Body of pancreas (tissue), 4 donors: Measurements from ENCODE around the gene DTNA. TPM values are rescaled to one million over a fixed set of nuclear protein-coding genes. Genes with fewer than 3 reads are reported as not detected.

Source experiments
- ATAC-seq: fragments of 150-250 bp; one replicate; pipeline ENCODE4 v1.9.1; 2016
- DNase-seq, 4 donors: peaks; one replicate each; pipeline ENCODE4 v3.0.0-alpha.2; 2019
- H3K27ac ChIP-seq, 4 donors: fragments of 200-600 bp; sonication (generic); 1 replicate in 3 of 4; 2 replicates in 1 of 4; pipeline versions ENCODE4 v1.5.1 to v1.6.1; 2016 to 2019; ENCODE audit warnings: mild to moderate bottlenecking in 1 of 4, mixed read lengths in 1 of 4, moderate library complexity in 1 of 4
- H3K27me3 ChIP-seq, 2 donors: fragments of 200-600 bp; sonication (generic); one replicate each; pipeline ENCODE4 v1.6.0; 2016; ENCODE audit warnings: mild to moderate bottlenecking in 1 of 2
- H3K36me3 ChIP-seq, 2 donors: fragments of 200-600 bp; sonication (generic); replicated peaks in 1 of 2; 2 replicates each; pipeline ENCODE4 v1.5.1; 2016; ENCODE audit warnings: low read depth in 2 of 2; ENCODE audit not compliant: insufficient read depth in 1 of 2
- H3K4me1 ChIP-seq: fragments of 200-600 bp; sonication (generic); one replicate; pipeline ENCODE4 v1.6.0; 2016
- H3K4me3 ChIP-seq, 2 donors: fragments of 200-600 bp; sonication (generic); 1 replicate in 1 of 2; 2 replicates in 1 of 2; pipeline ENCODE4 v1.5.1; 2016 to 2019
- H3K9me3 ChIP-seq, 3 donors: fragments of 200-600 bp; sonication (generic); 1 replicate in 2 of 3; 2 replicates in 1 of 3; pipeline ENCODE4 v1.5.1; 2016
- POLR2A ChIP-seq, 3 donors: fragments of 450-650 bp; IDR thresholded peaks; one replicate each; pipeline ENCODE4 v1.6.1; 2016; ENCODE audit warnings: antibody characterized with exemption in 3 of 3, mild to moderate bottlenecking in 2 of 3
- WGBS, 2 donors: methylation state at CpG; one replicate each; pipeline ENCODE4 v1.1.5; 2017; 5-methylcytosine and 5-hydroxymethylcytosine counted together
- intact Hi-C: fragments of 100-400 bp; cut with DNase I; formaldehyde crosslinking; loops from one replicate; pipeline ENCODE4 v1.15.1; 2023
- total RNA-seq, 2 donors: library from RNA; depleted of rRNA; stranded (reverse); fragments of >200 nt; gene quantifications; one replicate each; pipeline ENCODE4 v1.1.0, GENCODE V29; 2016
- TF ChIP-seq, protein P1 (sequence below), 7 experiments: fragments of 450-650 bp in 4 of 7; fragments of 200-600 bp in 3 of 7; sonication (generic) in 3 of 7; IDR thresholded peaks; one replicate each; pipeline ENCODE4 v1.5.1; 2016 to 2019; ENCODE audit warnings: antibody characterized with exemption in 7 of 7

Gene DTNA
- total RNA-seq, 2 donors from 2014 or later, result 31.0 to 32.2 TPM

- ATAC-seq (no peak), DNase-seq (no peak)
- TF ChIP-seq, protein P1, sequence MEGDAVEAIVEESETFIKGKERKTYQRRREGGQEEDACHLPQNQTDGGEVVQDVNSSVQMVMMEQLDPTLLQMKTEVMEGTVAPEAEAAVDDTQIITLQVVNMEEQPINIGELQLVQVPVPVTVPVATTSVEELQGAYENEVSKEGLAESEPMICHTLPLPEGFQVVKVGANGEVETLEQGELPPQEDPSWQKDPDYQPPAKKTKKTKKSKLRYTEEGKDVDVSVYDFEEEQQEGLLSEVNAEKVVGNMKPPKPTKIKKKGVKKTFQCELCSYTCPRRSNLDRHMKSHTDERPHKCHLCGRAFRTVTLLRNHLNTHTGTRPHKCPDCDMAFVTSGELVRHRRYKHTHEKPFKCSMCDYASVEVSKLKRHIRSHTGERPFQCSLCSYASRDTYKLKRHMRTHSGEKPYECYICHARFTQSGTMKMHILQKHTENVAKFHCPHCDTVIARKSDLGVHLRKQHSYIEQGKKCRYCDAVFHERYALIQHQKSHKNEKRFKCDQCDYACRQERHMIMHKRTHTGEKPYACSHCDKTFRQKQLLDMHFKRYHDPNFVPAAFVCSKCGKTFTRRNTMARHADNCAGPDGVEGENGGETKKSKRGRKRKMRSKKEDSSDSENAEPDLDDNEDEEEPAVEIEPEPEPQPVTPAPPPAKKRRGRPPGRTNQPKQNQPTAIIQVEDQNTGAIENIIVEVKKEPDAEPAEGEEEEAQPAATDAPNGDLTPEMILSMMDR (IDR thresholded peaks at IDR 0.05), result no peak
- TF ChIP-seq POLR2A (IDR thresholded peaks at IDR 0.05), result no peak
- Histone ChIP-seq H3K27me3 (no peaks in the 10 kb centered on the region), H3K4me3 (no peak overlapping the region), H3K9me3 (no peaks in the 10 kb centered on the region), H3K36me3 (no peaks in the 10 kb centered on the region), H3K27ac (no peak overlapping the region), H3K4me1 (no peaks in the 10 kb centered on the region)
- intact Hi-C loops, result no loop called here
- WGBS, 2 donors, result 80 to 83% methylated on average over 3 of the region's 3 CpGs
Observed at GRCh38 chr18:34697891-34698290, 12.2 kb upstream of the DTNA start.

GRCh38 chr18:34701911-34702310 is 8.2 kb upstream of the DTNA start:
- Histone ChIP-seq H3K27ac (no peak overlapping the region), H3K4me1 (no peaks in the 10 kb centered on the region), H3K36me3 (no peaks in the 10 kb centered on the region), H3K27me3 (no peaks in the 10 kb centered on the region), H3K4me3 (no peak overlapping the region), H3K9me3 (no peaks in the 10 kb centered on the region)
- no peak for ATAC-seq
- DNase-seq, result no peak
- 88 to 95% methylated on average over 3 of the region's 3 CpGs for WGBS, 2 donors
- intact Hi-C loops, result no loop called here
- TF ChIP-seq, protein P1 (IDR thresholded peaks at IDR 0.05), result no peak
- no peak for TF ChIP-seq POLR2A (IDR thresholded peaks at IDR 0.05)

GRCh38 chr18:34702814-34703213 is 7.3 kb upstream of the DTNA start:
- H3K27ac ChIP-seq, result no peak overlapping the region
- no peaks in the 10 kb centered on the region for H3K9me3 ChIP-seq
- ATAC-seq (no peak), DNase-seq (no peak)
- no peaks in the 10 kb centered on the region for H3K27me3 ChIP-seq
- H3K36me3 ChIP-seq, result no peaks in the 10 kb centered on the region
- no peak overlapping the region for H3K4me3 ChIP-seq
- intact Hi-C loops, result no loop called here
- 91 to 97% methylated on average over 3 of the region's 3 CpGs for WGBS, 2 donors
- peaks cover 5% of the 10 kb centered on the region for H3K4me1 ChIP-seq
- TF ChIP-seq, protein P1 (IDR thresholded peaks at IDR 0.05), result no peak
- TF ChIP-seq POLR2A (IDR thresholded peaks at IDR 0.05), result no peak

DNA sequence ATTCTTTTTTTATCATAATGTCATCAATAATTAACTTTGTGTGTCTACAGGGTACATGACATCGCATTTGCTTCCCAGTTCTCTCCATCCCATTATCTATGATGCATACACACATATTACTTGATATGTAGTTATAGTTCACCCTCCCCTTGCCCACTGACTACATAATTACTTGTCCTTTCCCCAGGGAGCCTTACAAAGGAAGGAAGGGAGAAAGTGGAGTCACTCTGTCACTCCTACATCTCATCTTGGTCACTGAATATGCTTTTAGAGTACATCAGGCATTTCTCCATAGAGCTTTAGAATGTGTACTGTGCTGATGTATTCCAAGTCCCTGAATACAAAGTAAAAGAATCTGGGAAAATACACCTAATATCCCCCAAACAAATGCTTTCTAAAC is 6.0 kb upstream of the DTNA start:
- no peak overlapping the region for H3K27ac ChIP-seq
- no peaks in the 10 kb centered on the region for H3K9me3 ChIP-seq
- H3K27me3 ChIP-seq, result no peaks in the 10 kb centered on the region
- no peaks in the 10 kb centered on the region for H3K36me3 ChIP-seq
- intact Hi-C loops, result no loop called here
- H3K4me1 ChIP-seq, result peaks cover 7% of the 10 kb centered on the region
- DNase-seq (no peak), ATAC-seq (no peak)
- H3K4me3 ChIP-seq, result no peak overlapping the region
- TF ChIP-seq, protein P1 (IDR thresholded peaks at IDR 0.05), result no peak
- no peak for TF ChIP-seq POLR2A (IDR thresholded peaks at IDR 0.05)
- 71 to 92% methylated on average over 1 of the region's 1 CpG for WGBS, 2 donors

DNA sequence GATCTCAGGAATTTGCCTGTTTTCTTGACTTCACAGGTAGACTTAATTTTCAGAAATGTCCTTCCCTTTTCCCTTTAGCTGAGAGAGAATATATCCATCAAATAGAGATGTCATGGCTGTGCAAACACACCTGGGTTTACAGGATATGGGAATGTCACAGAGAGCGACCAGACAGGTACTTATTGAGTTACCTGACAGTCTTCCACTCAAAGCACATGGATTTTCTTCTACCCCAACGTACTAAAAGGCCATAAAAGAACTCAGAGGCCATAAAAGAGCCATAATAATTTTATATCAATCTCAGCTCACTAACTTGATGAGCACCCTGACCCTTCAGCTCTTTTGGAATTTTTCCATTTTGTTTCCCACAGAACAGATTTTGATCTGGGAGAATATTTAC is 5.3 kb upstream of the DTNA start:
- no peak overlapping the region for H3K27ac ChIP-seq
- H3K4me3 ChIP-seq, result no peak overlapping the region
- no peak for ATAC-seq
- TF ChIP-seq, protein P1 (IDR thresholded peaks at IDR 0.05), result no peak
- no peak for TF ChIP-seq POLR2A (IDR thresholded peaks at IDR 0.05)
- no peak for DNase-seq
- 76 to 85% methylated on average over 2 of the region's 2 CpGs for WGBS, 2 donors
- intact Hi-C loops, result no loop called here
- H3K27me3 ChIP-seq, result no peaks in the 10 kb centered on the region
- H3K9me3 ChIP-seq, result no peaks in the 10 kb centered on the region
- peaks cover 7% of the 10 kb centered on the region for H3K4me1 ChIP-seq
- H3K36me3 ChIP-seq, result no peaks in the 10 kb centered on the region
